Prostate gland (tissue), 2 donors: ENCODE data around the gene CDC7.

ENCODE experiments used
- CTCF ChIP-seq, 4 experiments: fragments of 200-600 bp in 2 of 4; fragments of 450-650 bp in 2 of 4; sonication (generic) in 2 of 4; IDR thresholded peaks; 1 replicate in 3 of 4; 2 replicates in 1 of 4; pipeline ENCODE4 v1.5.1; 2016 to 2019; ENCODE audit warnings: antibody characterized with exemption in 4 of 4, mild to moderate bottlenecking in 2 of 4, moderate library complexity in 2 of 4
- POLR2A ChIP-seq: fragments of 450-650 bp; IDR thresholded peaks from one replicate; pipeline ENCODE4 v1.6.1; 2016; ENCODE audit warnings: antibody characterized with exemption, mild to moderate bottlenecking

- TF ChIP-seq CTCF (IDR thresholded peaks at IDR 0.05) (peak in 3 of 4 experiments; percentile 27 to 48 (median 44)), POLR2A (no peak)
Observed at GRCh38 chr1:91513160-91513559, 12.5 kb downstream of the CDC7 start.
